Measurements from ENCODE around the gene DNAL4. TPM values are rescaled to one million over a fixed set of nuclear protein-coding genes. Genes with fewer than 3 reads are reported as not detected.
A peak's percentile ranks its signal among the peaks of the same experiment; 100 is the strongest.

Gene DNAL4
- total RNA-seq, 1 experiment from 2014 or later: 19.9 TPM

- Histone ChIP-seq H3K9me3 (replicated peaks) (no peaks in the 10 kb centered on the region), H3K4me3 (no peak overlapping the region), H3K36me3 (peaks cover 100% of the 10 kb centered on the region), H3K27me3 (replicated peaks) (no peaks in the 10 kb centered on the region), H3K4me1 (replicated peaks) (no peaks in the 10 kb centered on the region), H3K27ac (no peak overlapping the region)
- DNase-seq (ENCODE audit: low read depth in 1 of 2, low spot score in 2 of 2): no peak
Measured at GRCh38 chr22:38734421-38735100, 59.4 kb downstream of the DNAL4 start.

DNA sequence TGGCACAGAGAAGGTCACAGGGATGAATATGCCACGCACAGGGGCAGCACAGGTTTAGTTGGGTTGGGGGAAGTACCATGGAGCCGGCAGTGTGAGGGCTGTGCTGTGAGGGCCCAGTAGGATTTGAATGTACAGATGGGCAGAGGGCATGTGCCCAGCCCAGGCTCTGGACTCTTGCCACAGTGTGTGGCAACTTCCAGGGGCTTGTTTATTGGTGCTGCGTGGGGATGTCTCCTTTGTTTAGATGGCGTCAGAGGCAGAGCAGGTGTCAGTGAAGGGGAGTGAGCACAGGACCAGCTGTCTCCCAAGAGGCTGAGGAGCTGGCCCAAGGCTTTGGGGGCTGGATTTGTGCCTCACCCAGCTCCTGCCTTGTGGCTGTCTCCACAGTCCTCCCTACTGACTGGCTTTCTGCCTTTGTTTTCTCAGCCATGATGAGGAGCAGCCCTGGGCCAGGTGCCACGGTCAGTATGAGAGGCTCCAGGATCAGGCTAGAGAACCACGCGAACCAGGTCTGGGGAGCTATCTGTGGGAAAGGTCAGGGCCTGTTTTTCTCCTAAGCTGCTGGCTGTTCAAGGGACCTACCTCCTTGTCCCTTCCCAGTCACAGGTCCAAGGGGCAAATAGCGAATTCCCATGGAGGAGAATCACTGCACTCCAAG, 60.1 kb downstream of the DNAL4 start:
- Histone ChIP-seq H3K36me3 (peaks cover 100% of the 10 kb centered on the region), H3K27ac (no peak overlapping the region)

GRCh38 chr22:38733329-38733723, 60.6 kb downstream of the DNAL4 start:
- Histone ChIP-seq H3K27me3 (replicated peaks) (no peaks in the 10 kb centered on the region), H3K36me3 (peaks cover 100% of the 10 kb centered on the region), H3K27ac (no peak overlapping the region), H3K9me3 (replicated peaks) (no peaks in the 10 kb centered on the region), H3K4me3 (no peak overlapping the region), H3K4me1 (replicated peaks) (no peaks in the 10 kb centered on the region)
- DNase-seq (ENCODE audit: low read depth in 1 of 2, low spot score in 2 of 2): peak in 1 of 2 experiments; percentile 36

More for the DNA sequence above, 60.1 kb downstream of the DNAL4 start:
- no peak for DNase-seq (ENCODE audit: low read depth in 1 of 2, low spot score in 2 of 2)
- Histone ChIP-seq H3K9me3 (replicated peaks) (no peaks in the 10 kb centered on the region), H3K27me3 (replicated peaks) (no peaks in the 10 kb centered on the region), H3K4me1 (replicated peaks) (no peaks in the 10 kb centered on the region), H3K4me3 (no peak overlapping the region)

DNA sequence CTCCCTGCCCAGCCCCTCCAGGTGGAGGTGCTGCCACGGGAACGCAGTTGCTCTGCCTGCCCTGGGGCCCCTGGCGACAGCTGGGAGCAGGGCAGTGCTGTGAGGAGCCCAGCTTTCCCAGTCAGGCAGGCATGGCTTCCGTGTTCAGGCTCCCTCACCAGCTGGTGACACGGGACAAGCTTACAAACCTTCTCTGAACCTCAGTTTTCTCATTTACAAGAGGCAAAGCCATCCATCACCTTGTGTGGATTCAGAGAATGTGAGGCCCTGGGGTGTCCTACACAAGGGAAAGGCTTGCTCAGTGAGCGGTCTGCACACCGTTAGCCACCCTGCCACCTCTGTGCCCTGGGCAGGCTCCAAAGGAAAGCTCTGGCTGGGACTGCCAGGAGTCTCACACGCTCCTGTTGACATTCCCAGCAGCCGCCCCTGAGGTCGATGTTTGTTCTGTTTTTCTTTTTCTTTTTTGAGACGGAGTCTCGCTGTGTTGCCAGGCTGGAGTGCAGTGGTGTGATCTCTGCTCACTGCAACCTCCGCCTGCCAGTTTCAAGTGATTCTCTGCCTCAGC, 61.6 kb downstream of the DNAL4 start:
- no peak overlapping the region for H3K4me3 ChIP-seq
- peak in 1 of 2 experiments; percentile 37 for DNase-seq (ENCODE audit: low read depth in 1 of 2, low spot score in 2 of 2)

DNA sequence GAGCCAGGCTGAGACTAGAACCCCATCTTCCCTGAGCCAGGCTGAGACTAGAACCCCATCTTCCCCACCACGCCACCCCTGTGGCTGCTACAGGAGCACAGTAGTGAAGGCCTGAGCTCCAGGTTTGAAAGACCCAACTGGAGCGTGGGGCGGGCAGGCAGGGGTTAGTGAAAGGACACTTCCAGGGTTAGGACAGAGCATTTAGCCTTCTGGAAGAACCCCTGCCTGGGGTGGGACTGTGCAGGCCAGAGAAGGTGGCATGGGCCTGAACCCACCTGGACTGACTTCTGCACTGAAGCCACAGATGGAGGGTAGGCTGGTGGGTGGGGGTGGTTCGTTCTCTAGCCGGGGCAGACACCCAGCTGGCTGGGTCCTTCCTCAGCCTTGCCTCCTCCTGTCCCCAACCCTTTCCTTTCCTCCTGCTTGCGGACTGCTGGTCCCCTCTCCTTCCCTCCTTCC, 62.2 kb downstream of the DNAL4 start:
- peak in 1 of 2 experiments; percentile 41 for DNase-seq (ENCODE audit: low read depth in 1 of 2, low spot score in 2 of 2)
- H3K9me3 ChIP-seq (replicated peaks): no peaks in the 10 kb centered on the region
- no peak overlapping the region for H3K4me3 ChIP-seq
- H3K4me1 ChIP-seq (replicated peaks): no peaks in the 10 kb centered on the region
- H3K27me3 ChIP-seq (replicated peaks): no peaks in the 10 kb centered on the region
- peaks cover 100% of the 10 kb centered on the region for H3K36me3 ChIP-seq
- H3K27ac ChIP-seq: no peak overlapping the region

More for the DNA sequence above, 61.6 kb downstream of the DNAL4 start:
- Histone ChIP-seq H3K9me3 (replicated peaks) (no peaks in the 10 kb centered on the region), H3K4me1 (replicated peaks) (no peaks in the 10 kb centered on the region), H3K36me3 (peaks cover 100% of the 10 kb centered on the region), H3K27me3 (replicated peaks) (no peaks in the 10 kb centered on the region), H3K27ac (no peak overlapping the region)

DNA sequence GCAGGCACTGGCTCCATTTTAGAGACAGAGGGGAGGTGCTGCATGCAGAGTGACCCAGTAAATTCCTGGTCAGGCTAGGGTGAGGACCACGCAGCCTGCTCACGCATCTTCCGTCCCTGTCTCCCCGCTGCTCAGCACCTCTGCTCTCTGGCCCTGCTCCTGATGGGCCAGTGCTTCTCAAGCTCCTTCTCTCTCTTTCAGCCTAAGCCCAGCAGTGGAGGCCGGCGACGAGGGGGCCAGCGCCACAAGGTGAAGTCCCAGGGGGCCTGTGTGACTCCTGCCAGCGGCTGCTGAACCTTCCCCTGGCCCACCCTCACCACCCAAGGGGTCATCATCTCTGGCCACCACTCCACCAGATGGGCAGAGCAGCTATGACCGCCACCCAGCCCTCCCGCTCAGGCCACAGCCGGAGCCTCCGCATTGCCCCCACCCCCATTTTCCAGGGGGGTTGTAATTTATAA, 63.5 kb downstream of the DNAL4 start:
- no peaks in the 10 kb centered on the region for H3K4me1 ChIP-seq (replicated peaks)
- H3K9me3 ChIP-seq (replicated peaks): no peaks in the 10 kb centered on the region
- no peak overlapping the region for H3K4me3 ChIP-seq
- H3K36me3 ChIP-seq: peaks cover 100% of the 10 kb centered on the region
- no peak overlapping the region for H3K27ac ChIP-seq
- no peaks in the 10 kb centered on the region for H3K27me3 ChIP-seq (replicated peaks)
- DNase-seq (ENCODE audit: low read depth in 1 of 2, low spot score in 2 of 2): peak in 1 of 2 experiments; percentile 37

GRCh38 chr22:38729946-38730345, 64.0 kb downstream of the DNAL4 start:
- Histone ChIP-seq H3K36me3 (peaks cover 100% of the 10 kb centered on the region), H3K27ac (no peak overlapping the region), H3K4me3 (no peak overlapping the region), H3K9me3 (replicated peaks) (no peaks in the 10 kb centered on the region), H3K4me1 (replicated peaks) (no peaks in the 10 kb centered on the region), H3K27me3 (replicated peaks) (no peaks in the 10 kb centered on the region)
- no peak for DNase-seq (ENCODE audit: low read depth in 1 of 2, low spot score in 2 of 2)

- no peaks in the 10 kb centered on the region for H3K9me3 ChIP-seq (replicated peaks)
- H3K36me3 ChIP-seq: peaks cover 100% of the 10 kb centered on the region
- H3K27me3 ChIP-seq (replicated peaks): no peaks in the 10 kb centered on the region
- no peak overlapping the region for H3K27ac ChIP-seq
- no peaks in the 10 kb centered on the region for H3K4me1 ChIP-seq (replicated peaks)
- no peak overlapping the region for H3K4me3 ChIP-seq
- no peak for DNase-seq (ENCODE audit: low read depth in 1 of 2, low spot score in 2 of 2)
Measured at GRCh38 chr22:38728871-38729796, 64.8 kb downstream of the DNAL4 start.

Other genes starting within 250 kb of the DNAL4 start
- gene DMC1, start 224.0 kb downstream of the DNAL4 start, total RNA-seq (2014; rRNA removed; shearing (Covaris generic)): not detected in 2 replicates
- gene FAM227A, start 137.8 kb downstream of the DNAL4 start, total RNA-seq (2014; rRNA removed; shearing (Covaris generic)): 0.42 TPM in 1 of 2 replicates, not detected in the other
- gene CBY1, start 137.5 kb downstream of the DNAL4 start, total RNA-seq (2014; rRNA removed; shearing (Covaris generic)): 8.8 and 13.5 TPM in 2 replicates
- 61.0 and 103 TPM in 2 replicates for gene TOMM22, start 112.2 kb downstream of the DNAL4 start, total RNA-seq (2014; rRNA removed; shearing (Covaris generic))
- 53.5 and 67.0 TPM in 2 replicates for gene JOSD1, start 93.2 kb downstream of the DNAL4 start, total RNA-seq (2014; rRNA removed; shearing (Covaris generic))
- gene GTPBP1, start 88.2 kb downstream of the DNAL4 start, total RNA-seq (2014; rRNA removed; shearing (Covaris generic)): 24.8 and 28.9 TPM in 2 replicates
- gene SUN2, start 38.1 kb downstream of the DNAL4 start, total RNA-seq (2014; rRNA removed; shearing (Covaris generic)): 201 and 238 TPM in 2 replicates
- 2.1 and 2.2 TPM in 2 replicates for gene NPTXR, start 49.9 kb upstream of the DNAL4 start, total RNA-seq (2014; rRNA removed; shearing (Covaris generic))
- gene CBX6, start 78.1 kb upstream of the DNAL4 start, total RNA-seq (2014; rRNA removed; shearing (Covaris generic)): 22.6 and 28.5 TPM in 2 replicates
- gene APOBEC3A, start 163.5 kb upstream of the DNAL4 start, total RNA-seq (2014; rRNA removed; shearing (Covaris generic)): not detected in 2 replicates
- 3.5 and 9.4 TPM in 2 replicates for gene APOBEC3B, start 188.2 kb upstream of the DNAL4 start, total RNA-seq (2014; rRNA removed; shearing (Covaris generic))
- 3.2 and 3.4 TPM in 2 replicates for gene APOBEC3C, start 220.1 kb upstream of the DNAL4 start, total RNA-seq (2014; rRNA removed; shearing (Covaris generic))
- 1.9 and 2.3 TPM in 2 replicates for gene APOBEC3D, start 227.0 kb upstream of the DNAL4 start, total RNA-seq (2014; rRNA removed; shearing (Covaris generic))
- gene APOBEC3F, start 246.7 kb upstream of the DNAL4 start, total RNA-seq (2014; rRNA removed; shearing (Covaris generic)): 2.6 and 3.8 TPM in 2 replicates

Data from SJSA1 (cell line).